ENCODE results near the gene MRPL2. TPM values are rescaled to one million over a fixed set of nuclear protein-coding genes. Genes with fewer than 3 reads are reported as not detected.

The MRPL2 gene
- total and polyA plus RNA-seq, 4 donors: 19.6 to 73.9 (median 44.7) TPM

GRCh38 chr6:43103253-43103876, 44.1 kb upstream of the MRPL2 start:
- WGBS: 76% methylated on average over 2 of the region's 2 CpGs
- H3K9me3 ChIP-seq (ENCODE audit: control insufficient read depth in 4 of 4, low read length in 3 of 4): no peaks in the 10 kb centered on the region
- no peak overlapping the region for H3K27ac ChIP-seq (ENCODE audit: low read depth in 1 of 2, low read length in 2 of 2)
- no peaks in the 10 kb centered on the region for H3K4me1 ChIP-seq (ENCODE audit: control insufficient read depth in 4 of 4, insufficient read depth in 4 of 4, low read length in 3 of 4)
- no peaks in the 10 kb centered on the region for H3K36me3 ChIP-seq (ENCODE audit: control insufficient read depth in 4 of 4, insufficient read depth in 3 of 4, low read depth in 1 of 4, low read length in 3 of 4)
- H3K27me3 ChIP-seq (ENCODE audit: control insufficient read depth in 4 of 4, insufficient read depth in 4 of 4, low read length in 3 of 4): no peaks in the 10 kb centered on the region
- no peak overlapping the region for H3K4me3 ChIP-seq (ENCODE audit: low read depth in 1 of 3, low read length in 3 of 3)
- DNase-seq (ENCODE audit: low spot score): no peak
- H3K9ac ChIP-seq (ENCODE audit: low read depth in 1 of 2, low read length in 2 of 2): no peak overlapping the region
- TF ChIP-seq YY1 (IDR thresholded peaks at IDR 0.05): no peak
- TF ChIP-seq FOXA2 (IDR thresholded peaks at IDR 0.05): no peak
- TF ChIP-seq HNF4A (conservative IDR thresholded peaks at IDR 0.05): no peak
- no peak for TF ChIP-seq TAF1 (conservative IDR thresholded peaks at IDR 0.05)

GRCh38 chr6:43101497-43101896, 42.3 kb upstream of the MRPL2 start:
- WGBS: 74% methylated on average over 4 of the region's 4 CpGs
- H3K4me1 ChIP-seq (ENCODE audit: control insufficient read depth in 4 of 4, insufficient read depth in 4 of 4, low read length in 3 of 4): no peaks in the 10 kb centered on the region
- no peak for TF ChIP-seq HNF4A (conservative IDR thresholded peaks at IDR 0.05)
- TF ChIP-seq NR2F2 (IDR thresholded peaks at IDR 0.05): no peak
- no peak for TF ChIP-seq FOXA2 (IDR thresholded peaks at IDR 0.05)
- TF ChIP-seq JUND (IDR thresholded peaks at IDR 0.05): no peak
- TF ChIP-seq ATF3 (IDR thresholded peaks at IDR 0.05): no peak
- no peak for TF ChIP-seq REST (IDR thresholded peaks at IDR 0.05)
- no peak for TF ChIP-seq YY1 (IDR thresholded peaks at IDR 0.05)
- no peak for TF ChIP-seq HNF4G (IDR thresholded peaks at IDR 0.05)
- TF ChIP-seq MAX (IDR thresholded peaks at IDR 0.05): no peak
- no peak for TF ChIP-seq RXRA (IDR thresholded peaks at IDR 0.05)
- TF ChIP-seq ZBTB33 (IDR thresholded peaks at IDR 0.05): no peak
- no peak for TF ChIP-seq GABPA (IDR thresholded peaks at IDR 0.05 in 1 of 2, conservative IDR thresholded peaks at IDR 0.05 in 1 of 2)
- TF ChIP-seq CTCF (IDR thresholded peaks at IDR 0.05; ENCODE audit: low read depth, low read length, missing input control): no peak
- no peaks in the 10 kb centered on the region for H3K27me3 ChIP-seq (ENCODE audit: control insufficient read depth in 4 of 4, insufficient read depth in 4 of 4, low read length in 3 of 4)
- no peaks in the 10 kb centered on the region for H3K36me3 ChIP-seq (ENCODE audit: control insufficient read depth in 4 of 4, insufficient read depth in 3 of 4, low read depth in 1 of 4, low read length in 3 of 4)
- no peak overlapping the region for H3K9ac ChIP-seq (ENCODE audit: low read depth in 1 of 2, low read length in 2 of 2)
- no peak for DNase-seq (ENCODE audit: low spot score)
- H3K4me3 ChIP-seq (ENCODE audit: low read depth in 1 of 3, low read length in 3 of 3): no peak overlapping the region
- H3K27ac ChIP-seq (ENCODE audit: low read depth in 1 of 2, low read length in 2 of 2): no peak overlapping the region
- no peaks in the 10 kb centered on the region for H3K9me3 ChIP-seq (ENCODE audit: control insufficient read depth in 4 of 4, low read length in 3 of 4)

Data from liver (tissue), 9 donors.